Measurements from ENCODE around the gene UNC79. TPM values are rescaled to one million over a fixed set of nuclear protein-coding genes. Genes with fewer than 3 reads are reported as not detected.

Gene UNC79
- total RNA-seq, 1 experiment from 2014 or later, result 0.07 TPM

DNA sequence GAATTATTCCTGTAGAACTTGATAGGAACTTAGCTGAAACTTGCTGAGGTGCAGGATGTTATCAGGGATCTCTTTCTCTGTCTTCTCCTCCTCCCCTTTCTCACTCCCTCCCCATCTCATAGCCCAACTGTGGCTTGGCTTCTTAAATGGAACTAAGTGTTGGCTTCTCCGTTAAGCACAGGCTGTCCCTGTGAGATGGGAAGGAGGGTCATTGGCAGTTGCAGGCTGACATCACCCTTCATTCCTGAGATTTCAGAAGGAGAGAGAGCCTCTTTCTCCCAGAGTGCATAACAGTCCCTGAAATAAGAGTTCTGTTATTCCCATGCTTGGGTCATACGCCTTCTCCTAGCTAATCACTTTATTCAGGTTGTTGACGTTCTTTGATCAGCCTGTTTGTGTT lies 162.0 kb downstream of the UNC79 start:
- peaks cover 84% of the 10 kb centered on the region for H3K27me3 ChIP-seq (ENCODE audit: insufficient read depth, low read depth)
- no peaks in the 10 kb centered on the region for H3K36me3 ChIP-seq (ENCODE audit: low read depth)
- intact Hi-C loops (cut with micrococcal nuclease; ENCODE audit: unreplicated experiment), result no loop called here
- H4K20me1 ChIP-seq (ENCODE audit: insufficient read depth), result no peaks in the 10 kb centered on the region
- no peak overlapping the region for H3K4me2 ChIP-seq
- no peak overlapping the region for H3K27ac ChIP-seq
- H3K4me3 ChIP-seq, result no peak overlapping the region
- TF ChIP-seq, protein P1, sequence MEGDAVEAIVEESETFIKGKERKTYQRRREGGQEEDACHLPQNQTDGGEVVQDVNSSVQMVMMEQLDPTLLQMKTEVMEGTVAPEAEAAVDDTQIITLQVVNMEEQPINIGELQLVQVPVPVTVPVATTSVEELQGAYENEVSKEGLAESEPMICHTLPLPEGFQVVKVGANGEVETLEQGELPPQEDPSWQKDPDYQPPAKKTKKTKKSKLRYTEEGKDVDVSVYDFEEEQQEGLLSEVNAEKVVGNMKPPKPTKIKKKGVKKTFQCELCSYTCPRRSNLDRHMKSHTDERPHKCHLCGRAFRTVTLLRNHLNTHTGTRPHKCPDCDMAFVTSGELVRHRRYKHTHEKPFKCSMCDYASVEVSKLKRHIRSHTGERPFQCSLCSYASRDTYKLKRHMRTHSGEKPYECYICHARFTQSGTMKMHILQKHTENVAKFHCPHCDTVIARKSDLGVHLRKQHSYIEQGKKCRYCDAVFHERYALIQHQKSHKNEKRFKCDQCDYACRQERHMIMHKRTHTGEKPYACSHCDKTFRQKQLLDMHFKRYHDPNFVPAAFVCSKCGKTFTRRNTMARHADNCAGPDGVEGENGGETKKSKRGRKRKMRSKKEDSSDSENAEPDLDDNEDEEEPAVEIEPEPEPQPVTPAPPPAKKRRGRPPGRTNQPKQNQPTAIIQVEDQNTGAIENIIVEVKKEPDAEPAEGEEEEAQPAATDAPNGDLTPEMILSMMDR (conservative IDR thresholded peaks at IDR 0.05), result no peak
- no peak for TF ChIP-seq EZH2 (IDR thresholded peaks at IDR 0.05; ENCODE audit: low read depth)
- no peak overlapping the region for H2AFZ ChIP-seq
- no TSS peak for BruUV-seq (replicated peaks)
- ChIA-PET CTCF (no interaction called here), POLR2A (ENCODE audit: unreplicated experiment) (no interaction called here)
- H3K9me2 ChIP-seq (ENCODE audit: insufficient read depth), result no peaks in the 10 kb centered on the region
- H3F3A ChIP-seq (ENCODE audit: insufficient read depth, low read depth), result no peaks in the 10 kb centered on the region
- H3K9me3 ChIP-seq (ENCODE audit: insufficient read depth, low read depth), result no peaks in the 10 kb centered on the region
- H3K79me2 ChIP-seq (ENCODE audit: low read depth), result no peaks in the 10 kb centered on the region
- DNase-seq, result no peak
- H3K4me1 ChIP-seq (replicated peaks; ENCODE audit: insufficient read depth), result no peaks in the 10 kb centered on the region

DNA sequence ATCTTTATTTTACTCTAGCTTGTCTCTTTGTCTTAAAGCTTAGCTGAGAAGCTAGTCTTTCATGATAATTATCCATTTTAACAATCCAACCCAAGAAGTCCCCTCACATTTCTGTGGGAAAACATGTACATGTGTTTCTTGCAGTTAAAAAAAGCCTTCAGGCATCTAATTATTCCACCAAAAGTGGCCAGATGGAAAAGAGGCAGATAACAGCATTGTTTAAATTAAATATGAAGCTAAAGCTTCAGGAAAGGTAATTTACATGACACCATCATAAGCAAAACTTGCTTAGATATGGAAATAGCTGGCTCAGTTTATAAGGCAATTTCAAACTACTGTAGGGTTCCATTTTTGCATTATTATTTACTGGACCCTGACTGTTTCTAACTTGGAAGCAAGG lies 175.4 kb downstream of the UNC79 start:
- peaks cover 55% of the 10 kb centered on the region for H3K27me3 ChIP-seq (ENCODE audit: insufficient read depth, low read depth)
- no peaks in the 10 kb centered on the region for H3K79me2 ChIP-seq (ENCODE audit: low read depth)
- CTCF ChIA-PET, result no interaction called here
- no peaks in the 10 kb centered on the region for H3K4me1 ChIP-seq (replicated peaks; ENCODE audit: insufficient read depth)
- intact Hi-C loops (cut with micrococcal nuclease; ENCODE audit: unreplicated experiment), result no loop called here
- no peak overlapping the region for H3K4me3 ChIP-seq
- DNase-seq, result no peak
- H3K27ac ChIP-seq, result no peak overlapping the region
- BruUV-seq (replicated peaks), result no TSS peak
- H3K9me3 ChIP-seq (ENCODE audit: insufficient read depth, low read depth), result no peaks in the 10 kb centered on the region
- no peak overlapping the region for H3K4me2 ChIP-seq
- TF ChIP-seq EZH2 (IDR thresholded peaks at IDR 0.05; ENCODE audit: low read depth), result no peak
- no peaks in the 10 kb centered on the region for H3F3A ChIP-seq (ENCODE audit: insufficient read depth, low read depth)
- POLR2A ChIA-PET (ENCODE audit: unreplicated experiment), result no interaction called here
- H4K20me1 ChIP-seq (ENCODE audit: insufficient read depth), result no peaks in the 10 kb centered on the region
- H2AFZ ChIP-seq, result no peak overlapping the region
- H3K36me3 ChIP-seq (ENCODE audit: low read depth), result no peaks in the 10 kb centered on the region
- no peaks in the 10 kb centered on the region for H3K9me2 ChIP-seq (ENCODE audit: insufficient read depth)

DNA sequence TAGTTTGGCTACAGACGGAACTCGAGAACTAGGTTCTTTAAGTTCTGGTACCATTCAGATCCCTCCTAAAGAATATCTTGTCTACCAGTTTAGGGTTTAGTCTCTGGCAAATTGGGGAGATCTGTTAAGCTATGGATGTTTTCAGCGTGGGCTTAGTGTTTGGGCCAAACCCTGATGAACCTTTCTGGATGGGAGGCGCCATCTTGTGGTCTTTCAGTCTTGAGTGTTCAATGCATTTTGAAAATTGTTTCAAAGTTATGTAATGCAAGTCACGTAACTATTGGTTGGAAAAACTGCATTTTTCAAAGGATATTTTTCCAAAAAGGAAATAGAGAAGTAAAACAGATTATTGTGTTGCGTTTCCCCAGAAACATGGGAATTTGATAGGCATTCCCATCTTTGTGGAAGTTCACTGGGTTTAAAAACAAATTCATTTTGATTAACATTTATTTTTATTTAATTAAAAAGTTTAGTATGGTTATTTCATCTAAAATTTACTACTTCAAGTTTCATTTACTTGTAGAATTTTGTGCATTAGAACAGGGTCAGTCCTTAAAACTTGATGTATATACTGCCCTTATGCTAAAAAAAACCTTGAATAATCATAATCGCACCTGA lies 188.5 kb downstream of the UNC79 start:
- no TSS peak for BruUV-seq (replicated peaks)
- POLR2A ChIA-PET (ENCODE audit: unreplicated experiment), result interaction anchor here (0.6 kb wide), 1 partner anchor 504 kb away, joined by 3 read pairs; the partner anchor contains the start of gene ITPK1
- Histone ChIP-seq H3K27ac (no peak overlapping the region), H3K4me3 (no peak overlapping the region), H3K9me2 (ENCODE audit: insufficient read depth) (no peaks in the 10 kb centered on the region), H2AFZ (no peak overlapping the region), H4K20me1 (ENCODE audit: insufficient read depth) (no peaks in the 10 kb centered on the region), H3F3A (ENCODE audit: insufficient read depth, low read depth) (no peaks in the 10 kb centered on the region), H3K4me2 (no peak overlapping the region), H3K36me3 (ENCODE audit: low read depth) (no peaks in the 10 kb centered on the region), H3K27me3 (ENCODE audit: insufficient read depth, low read depth) (peaks cover 50% of the 10 kb centered on the region), H3K9me3 (ENCODE audit: insufficient read depth, low read depth) (no peaks in the 10 kb centered on the region), H3K79me2 (ENCODE audit: low read depth) (no peaks in the 10 kb centered on the region), H3K4me1 (replicated peaks; ENCODE audit: insufficient read depth) (no peaks in the 10 kb centered on the region)
- TF ChIP-seq, protein P1 (conservative IDR thresholded peaks at IDR 0.05), result peak; percentile 69
- no peak for TF ChIP-seq EZH2 (IDR thresholded peaks at IDR 0.05; ENCODE audit: low read depth)
- intact Hi-C loops (cut with micrococcal nuclease; ENCODE audit: unreplicated experiment), result loop anchor here (1.0 to 5.0 kb wide), 4 partner anchors 384 to 737 kb away; partner anchors contain the start of genes GON7, ITPK1 and UBR7
- CTCF ChIA-PET, result interaction anchor here (0.6 kb wide), 1 partner anchor 440 kb away, joined by 3 read pairs; no protein-coding TSS in a partner anchor
- peak in 1 of 2 experiments; percentile 7 for DNase-seq

DNA sequence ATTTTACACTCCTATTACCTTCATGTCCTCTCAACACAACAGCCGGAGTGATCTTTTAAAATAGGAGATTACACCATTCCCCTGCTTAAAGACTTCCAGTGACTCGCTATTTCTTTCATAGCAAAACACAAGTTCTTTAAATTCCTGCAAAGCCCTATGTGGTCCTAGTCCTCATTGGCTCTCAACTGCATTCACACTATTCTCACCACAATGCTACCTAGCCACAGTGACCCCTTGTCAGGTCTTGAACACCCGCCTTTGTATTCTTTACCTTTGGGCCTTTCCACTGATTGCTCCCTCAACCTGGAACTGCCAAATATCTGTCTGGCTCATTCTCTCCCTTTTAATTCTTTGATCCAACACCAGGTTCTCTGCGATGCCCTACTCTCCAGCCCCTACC lies 197.3 kb downstream of the UNC79 start:
- H3K4me1 ChIP-seq (replicated peaks; ENCODE audit: insufficient read depth), result no peaks in the 10 kb centered on the region
- TF ChIP-seq, protein P1 (conservative IDR thresholded peaks at IDR 0.05), result no peak
- no peak for TF ChIP-seq EZH2 (IDR thresholded peaks at IDR 0.05; ENCODE audit: low read depth)
- POLR2A ChIA-PET (ENCODE audit: unreplicated experiment), result no interaction called here
- intact Hi-C loops (cut with micrococcal nuclease; ENCODE audit: unreplicated experiment), result no loop called here
- no peaks in the 10 kb centered on the region for H3K36me3 ChIP-seq (ENCODE audit: low read depth)
- H3K27ac ChIP-seq, result no peak overlapping the region
- no peak for DNase-seq
- no peaks in the 10 kb centered on the region for H4K20me1 ChIP-seq (ENCODE audit: insufficient read depth)
- no peak overlapping the region for H2AFZ ChIP-seq
- H3K9me3 ChIP-seq (ENCODE audit: insufficient read depth, low read depth), result no peaks in the 10 kb centered on the region
- BruUV-seq (replicated peaks), result no TSS peak
- H3K4me2 ChIP-seq, result no peak overlapping the region
- H3K79me2 ChIP-seq (ENCODE audit: low read depth), result no peaks in the 10 kb centered on the region
- H3K4me3 ChIP-seq, result no peak overlapping the region
- no peaks in the 10 kb centered on the region for H3F3A ChIP-seq (ENCODE audit: insufficient read depth, low read depth)
- no peaks in the 10 kb centered on the region for H3K9me2 ChIP-seq (ENCODE audit: insufficient read depth)
- CTCF ChIA-PET, result no interaction called here
- H3K27me3 ChIP-seq (ENCODE audit: insufficient read depth, low read depth), result peaks cover 66% of the 10 kb centered on the region

Data from PC-9 (cell line).